HG03095 (cell line): ENCODE data around the gene GRP.

Source experiments
- ATAC-seq: cut with Tn5 transposase; IDR thresholded peaks from one replicate; pipeline ENCODE4 v1.9.1; 2021; ENCODE audit warnings: moderate library complexity; ENCODE audit not compliant: unreplicated experiment

The GRP gene

GRCh38 chr18:59219672-59220163 lies at the start of gene GRP:
TSS of gene GRP (plus strand) at chr18:59220158. CDS start at chr18:59220266, 108 bp downstream.
- ATAC-seq, result no peak

- ATAC-seq, result no peak
Observed at GRCh38 chr18:59172664-59173249, 47.2 kb upstream of the GRP start.

GRCh38 chr18:59177485-59177884 lies 42.5 kb upstream of the GRP start:
- no peak for ATAC-seq

- no peak for ATAC-seq
Observed at GRCh38 chr18:59180150-59180845, 39.7 kb upstream of the GRP start.

- ATAC-seq, result no peak
Observed at GRCh38 chr18:59182673-59183072, 37.3 kb upstream of the GRP start.

GRCh38 chr18:59189008-59189407 lies 30.9 kb upstream of the GRP start:
- no peak for ATAC-seq

- no peak for ATAC-seq
Observed at GRCh38 chr18:59189746-59190145, 30.2 kb upstream of the GRP start.

GRCh38 chr18:59196161-59196725 lies 23.7 kb upstream of the GRP start:
- no peak for ATAC-seq

- no peak for ATAC-seq
Observed at GRCh38 chr18:59197636-59198035, 22.3 kb upstream of the GRP start.

- ATAC-seq, result no peak
Observed at GRCh38 chr18:59198215-59198614, 21.7 kb upstream of the GRP start.

- no peak for ATAC-seq
Observed at GRCh38 chr18:59200787-59201186, 19.2 kb upstream of the GRP start.

GRCh38 chr18:59202258-59202820 lies 17.6 kb upstream of the GRP start:
- no peak for ATAC-seq

GRCh38 chr18:59207506-59207905 lies 12.5 kb upstream of the GRP start:
- ATAC-seq, result no peak

GRCh38 chr18:59208602-59209125 lies 11.3 kb upstream of the GRP start:
- no peak for ATAC-seq

GRCh38 chr18:59210299-59210698 lies 9.7 kb upstream of the GRP start:
- ATAC-seq, result no peak

GRCh38 chr18:59211629-59212028 lies 8.3 kb upstream of the GRP start:
- no peak for ATAC-seq

- ATAC-seq, result no peak
Observed at GRCh38 chr18:59218018-59218417, 1.9 kb upstream of the GRP start.

GRCh38 chr18:59220164-59220783 lies 316 bp downstream of the GRP start:
- no peak for ATAC-seq

GRCh38 chr18:59220784-59221765 lies 1.1 kb downstream of the GRP start:
- ATAC-seq, result no peak

GRCh38 chr18:59222341-59222740 lies 2.4 kb downstream of the GRP start:
- no peak for ATAC-seq
